Measurements from ENCODE around the gene EHD1.

GRCh38 chr11:64902102-64902900 is 23.9 kb upstream of the EHD1 start:
- TF ChIP-seq, protein P1, sequence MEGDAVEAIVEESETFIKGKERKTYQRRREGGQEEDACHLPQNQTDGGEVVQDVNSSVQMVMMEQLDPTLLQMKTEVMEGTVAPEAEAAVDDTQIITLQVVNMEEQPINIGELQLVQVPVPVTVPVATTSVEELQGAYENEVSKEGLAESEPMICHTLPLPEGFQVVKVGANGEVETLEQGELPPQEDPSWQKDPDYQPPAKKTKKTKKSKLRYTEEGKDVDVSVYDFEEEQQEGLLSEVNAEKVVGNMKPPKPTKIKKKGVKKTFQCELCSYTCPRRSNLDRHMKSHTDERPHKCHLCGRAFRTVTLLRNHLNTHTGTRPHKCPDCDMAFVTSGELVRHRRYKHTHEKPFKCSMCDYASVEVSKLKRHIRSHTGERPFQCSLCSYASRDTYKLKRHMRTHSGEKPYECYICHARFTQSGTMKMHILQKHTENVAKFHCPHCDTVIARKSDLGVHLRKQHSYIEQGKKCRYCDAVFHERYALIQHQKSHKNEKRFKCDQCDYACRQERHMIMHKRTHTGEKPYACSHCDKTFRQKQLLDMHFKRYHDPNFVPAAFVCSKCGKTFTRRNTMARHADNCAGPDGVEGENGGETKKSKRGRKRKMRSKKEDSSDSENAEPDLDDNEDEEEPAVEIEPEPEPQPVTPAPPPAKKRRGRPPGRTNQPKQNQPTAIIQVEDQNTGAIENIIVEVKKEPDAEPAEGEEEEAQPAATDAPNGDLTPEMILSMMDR (conservative IDR thresholded peaks at IDR 0.05 in 1 of 2, IDR thresholded peaks at IDR 0.05 in 1 of 2; ENCODE audit: extremely low read depth in 1 of 2, insufficient read depth in 1 of 2, low read depth in 1 of 2, low read length in 2 of 2): no peak
- no peak for TF ChIP-seq EZH2 (IDR thresholded peaks at IDR 0.05; ENCODE audit: borderline replicate concordance, low read length)
